Activated CD4-positive, alpha-beta memory T cell treated with anti-CD3 and anti-CD28 coated beads, Interleukin-2, amount 10 ng/mL, durations not matched to agents 7 days and 5 days (primary cell): ENCODE measurements around the gene IL22RA1. TPM values are rescaled to one million over a fixed set of nuclear protein-coding genes. Genes with fewer than 3 reads are reported as not detected.

Source experiments
- CTCF ChIA-PET: fragments of 350-600 bp; sonication (Branson Sonifier 250); formaldehyde crosslinking; loops from one replicate; lab custom pipeline; 2021; ENCODE audit warnings: antibody characterized with exemption, inconsistent platforms; lab: Charles Lee
- POLR2A ChIA-PET: fragments of 350-600 bp; sonication (Branson Sonifier 250); formaldehyde crosslinking; loops from one replicate; lab custom pipeline; 2021; ENCODE audit warnings: antibody characterized with exemption; lab: Charles Lee
- DNase-seq: peaks from one replicate; pipeline ENCODE4 v3.0.0-alpha.2; 2020
- H3K27ac Mint-ChIP-seq: one replicate; pipeline ENCODE4 v1.8.0; 2021; ENCODE audit warnings: mild to moderate bottlenecking, mixed read lengths
- H3K27me3 Mint-ChIP-seq: one replicate; pipeline ENCODE4 v1.8.0; 2021; ENCODE audit warnings: mixed read lengths
- H3K36me3 Mint-ChIP-seq: one replicate; pipeline ENCODE4 v1.8.0; 2021; ENCODE audit warnings: low read depth, mixed read lengths
- H3K4me1 Mint-ChIP-seq: one replicate; pipeline ENCODE4 v1.8.0; 2021; ENCODE audit warnings: mixed read lengths
- H3K4me3 Mint-ChIP-seq: one replicate; pipeline ENCODE4 v1.8.0; 2021; ENCODE audit warnings: mild to moderate bottlenecking, mixed read lengths
- H3K9me3 Mint-ChIP-seq: one replicate; pipeline ENCODE4 v1.8.0; 2021; ENCODE audit warnings: mixed read lengths
- total RNA-seq, 2 experiments: library from RNA; stranded (reverse); gene quantifications; one replicate each; pipeline ENCODE4 v1.2.3, GENCODE V29; 2021

Gene IL22RA1
- total RNA-seq, 2 experiments from 2014 or later: not detected

GRCh38 chr1:24081190-24081589 is 61.8 kb downstream of the IL22RA1 start:
- H3K4me3 Mint-ChIP-seq: no peak overlapping the region
- no peaks in the 10 kb centered on the region for H3K9me3 Mint-ChIP-seq
- H3K36me3 Mint-ChIP-seq: no peaks in the 10 kb centered on the region
- CTCF ChIA-PET: interaction anchor here (1.2 kb wide), 1 partner anchor 310 kb away, joined by 4 read pairs; no protein-coding TSS in a partner anchor
- no peak for DNase-seq
- peaks cover 17% of the 10 kb centered on the region for H3K27me3 Mint-ChIP-seq
- H3K27ac Mint-ChIP-seq: no peak overlapping the region
- H3K4me1 Mint-ChIP-seq: no peaks in the 10 kb centered on the region
- POLR2A ChIA-PET: no interaction called here

GRCh38 chr1:24080131-24080530 is 62.8 kb downstream of the IL22RA1 start:
- no peaks in the 10 kb centered on the region for H3K9me3 Mint-ChIP-seq
- H3K36me3 Mint-ChIP-seq: no peaks in the 10 kb centered on the region
- H3K27ac Mint-ChIP-seq: no peak overlapping the region
- no peak for DNase-seq
- H3K27me3 Mint-ChIP-seq: peaks cover 15% of the 10 kb centered on the region
- ChIA-PET CTCF (interaction anchor here (0.6 to 1.2 kb wide), 2 partner anchors 189 to 311 kb away, joined by 3 to 4 read pairs; no protein-coding TSS in a partner anchor), POLR2A (no interaction called here)
- no peaks in the 10 kb centered on the region for H3K4me1 Mint-ChIP-seq
- H3K4me3 Mint-ChIP-seq: no peak overlapping the region

GRCh38 chr1:24077278-24077978 is 65.5 kb downstream of the IL22RA1 start:
- Mint-ChIP-seq H3K27me3 (peaks cover 6% of the 10 kb centered on the region), H3K4me3 (no peak overlapping the region), H3K9me3 (no peaks in the 10 kb centered on the region), H3K27ac (no peak overlapping the region), H3K4me1 (no peaks in the 10 kb centered on the region), H3K36me3 (no peaks in the 10 kb centered on the region)
- CTCF ChIA-PET: no interaction called here
- POLR2A ChIA-PET: no interaction called here
- no peak for DNase-seq

GRCh38 chr1:24075946-24076345 is 67.0 kb downstream of the IL22RA1 start:
- no peaks in the 10 kb centered on the region for H3K36me3 Mint-ChIP-seq

GRCh38 chr1:24075590-24075854 is 67.4 kb downstream of the IL22RA1 start:
- H3K27me3 Mint-ChIP-seq: peaks cover 11% of the 10 kb centered on the region
- ChIA-PET POLR2A (no interaction called here), CTCF (no interaction called here)
- no peak overlapping the region for H3K4me3 Mint-ChIP-seq
- no peaks in the 10 kb centered on the region for H3K9me3 Mint-ChIP-seq
- DNase-seq: no peak
- no peaks in the 10 kb centered on the region for H3K36me3 Mint-ChIP-seq
- H3K4me1 Mint-ChIP-seq: peaks cover 4% of the 10 kb centered on the region
- H3K27ac Mint-ChIP-seq: no peak overlapping the region

More at GRCh38 chr1:24075946-24076345, 67.0 kb downstream of the IL22RA1 start:
- Mint-ChIP-seq H3K4me1 (peaks cover under 1% of the 10 kb centered on the region), H3K4me3 (no peak overlapping the region), H3K9me3 (no peaks in the 10 kb centered on the region), H3K27ac (no peak overlapping the region), H3K27me3 (peaks cover 8% of the 10 kb centered on the region)
- no peak for DNase-seq
- POLR2A ChIA-PET: no interaction called here
- CTCF ChIA-PET: no interaction called here

- no peaks in the 10 kb centered on the region for H3K9me3 Mint-ChIP-seq
- peaks cover 4% of the 10 kb centered on the region for H3K4me1 Mint-ChIP-seq
- H3K27me3 Mint-ChIP-seq: peaks cover 11% of the 10 kb centered on the region
- no peak for DNase-seq
- ChIA-PET POLR2A (no interaction called here), CTCF (no interaction called here)
- H3K4me3 Mint-ChIP-seq: no peak overlapping the region
- no peak overlapping the region for H3K27ac Mint-ChIP-seq
- H3K36me3 Mint-ChIP-seq: no peaks in the 10 kb centered on the region
Measured at GRCh38 chr1:24074817-24075589, 67.9 kb downstream of the IL22RA1 start.

- Mint-ChIP-seq H3K27me3 (peaks cover 9% of the 10 kb centered on the region), H3K27ac (no peak overlapping the region), H3K9me3 (no peaks in the 10 kb centered on the region), H3K36me3 (no peaks in the 10 kb centered on the region), H3K4me3 (no peak overlapping the region), H3K4me1 (peaks cover 4% of the 10 kb centered on the region)
- ChIA-PET POLR2A (no interaction called here), CTCF (no interaction called here)
- no peak for DNase-seq
Measured at GRCh38 chr1:24074196-24074595, 68.7 kb downstream of the IL22RA1 start.

- Mint-ChIP-seq H3K9me3 (no peaks in the 10 kb centered on the region), H3K36me3 (no peaks in the 10 kb centered on the region), H3K4me3 (no peak overlapping the region), H3K4me1 (peaks cover 4% of the 10 kb centered on the region), H3K27me3 (peaks cover 10% of the 10 kb centered on the region), H3K27ac (no peak overlapping the region)
- DNase-seq: no peak
- ChIA-PET CTCF (interaction anchor here (1.0 to 3.0 kb wide), 8 partner anchors 12 to 321 kb away, joined by 3 to 13 read pairs (median 6); partner anchors contain the start of gene MYOM3), POLR2A (no interaction called here)
Measured at GRCh38 chr1:24071941-24072340, 71.0 kb downstream of the IL22RA1 start.

- H3K36me3 Mint-ChIP-seq: no peaks in the 10 kb centered on the region
- peaks cover 13% of the 10 kb centered on the region for H3K27me3 Mint-ChIP-seq
- peak; percentile 78 for DNase-seq
- POLR2A ChIA-PET: interaction anchor here (1.2 kb wide), 1 partner anchor 321 kb away, joined by 3 read pairs; no protein-coding TSS in a partner anchor
- H3K4me1 Mint-ChIP-seq: peaks cover 4% of the 10 kb centered on the region
- no peak overlapping the region for H3K4me3 Mint-ChIP-seq
- no peaks in the 10 kb centered on the region for H3K9me3 Mint-ChIP-seq
- CTCF ChIA-PET: interaction anchor here (0.7 to 3.0 kb wide), 17 partner anchors 10 to 516 kb away, joined by 3 to 22 read pairs (median 5); partner anchors contain the start of gene MYOM3
- no peak overlapping the region for H3K27ac Mint-ChIP-seq
Measured at GRCh38 chr1:24070821-24071393, 72.0 kb downstream of the IL22RA1 start.

- Mint-ChIP-seq H3K27me3 (peaks cover 14% of the 10 kb centered on the region), H3K4me3 (no peak overlapping the region), H3K9me3 (no peaks in the 10 kb centered on the region), H3K36me3 (no peaks in the 10 kb centered on the region), H3K27ac (no peak overlapping the region), H3K4me1 (peaks cover 4% of the 10 kb centered on the region)
- POLR2A ChIA-PET: no interaction called here
- CTCF ChIA-PET: interaction anchor here (0.6 to 3.0 kb wide), 7 partner anchors 9 to 518 kb away, joined by 6 to 22 read pairs (median 11); partner anchors contain the start of gene MYOM3
- DNase-seq: no peak
Measured at GRCh38 chr1:24069817-24070216, 73.1 kb downstream of the IL22RA1 start.

Other genes with a start within 250 kb of the IL22RA1 start
- gene CNR2, start 229.8 kb downstream of the IL22RA1 start, total RNA-seq: under 1 TPM in 1 of 2 experiments, not detected in 1; 0.08 TPM
- 100 to 1,000 TPM; 153 to 158 TPM for gene PNRC2, start 183.3 kb downstream of the IL22RA1 start, total RNA-seq
- gene SRSF10, start 162.8 kb downstream of the IL22RA1 start, total RNA-seq: 100 to 1,000 TPM; 191 to 192 TPM
- not detected for gene MYOM3, start 31.0 kb downstream of the IL22RA1 start, total RNA-seq
- gene IFNLR1, start 44.1 kb upstream of the IL22RA1 start, total RNA-seq: 1 to 10 TPM; 6.0 to 6.1 TPM
- under 1 TPM in 1 of 2 experiments, not detected in 1; 0.10 TPM for gene GRHL3, start 176.2 kb upstream of the IL22RA1 start, total RNA-seq